Central memory CD8-positive, alpha-beta T cell (primary cell): ENCODE data around the gene PGA4.

ENCODE experiments used
- ATAC-seq: fragments of 150-1000 bp; cut with Tn5 transposase; replicated peaks from 2 replicates; pipeline ENCODE4 v1.10.0; 2022; ENCODE audit warnings: mild to moderate bottlenecking, moderate FRiP score, moderate number of reproducible peaks; ENCODE audit not compliant: poor library complexity, severe bottlenecking; ENCODE audit errors: extremely low read depth
- DNase-seq, 2 donors: peaks; one replicate each; pipeline ENCODE4 v3.0.0; 2021; ENCODE audit warnings: low spot score in 2 of 2
- H3K27ac Mint-ChIP-seq: one replicate; pipeline ENCODE4 v1.8.0; 2022; ENCODE audit warnings: low read depth, mild to moderate bottlenecking, moderate library complexity, mixed read lengths
- H3K27me3 Mint-ChIP-seq: one replicate; pipeline ENCODE4 v1.8.0; 2022; ENCODE audit warnings: mixed read lengths
- H3K36me3 Mint-ChIP-seq: one replicate; pipeline ENCODE4 v1.8.0; 2022; ENCODE audit warnings: mild to moderate bottlenecking, moderate library complexity, mixed read lengths; ENCODE audit not compliant: insufficient read depth
- H3K4me1 Mint-ChIP-seq: one replicate; pipeline ENCODE4 v1.8.0; 2022; ENCODE audit warnings: mixed read lengths
- H3K4me3 Mint-ChIP-seq: one replicate; pipeline ENCODE4 v1.8.0; 2022; ENCODE audit warnings: mild to moderate bottlenecking, moderate library complexity, mixed read lengths
- H3K9me3 Mint-ChIP-seq: one replicate; pipeline ENCODE4 v1.8.0; 2022; ENCODE audit warnings: mixed read lengths

PGA4 gene

DNA sequence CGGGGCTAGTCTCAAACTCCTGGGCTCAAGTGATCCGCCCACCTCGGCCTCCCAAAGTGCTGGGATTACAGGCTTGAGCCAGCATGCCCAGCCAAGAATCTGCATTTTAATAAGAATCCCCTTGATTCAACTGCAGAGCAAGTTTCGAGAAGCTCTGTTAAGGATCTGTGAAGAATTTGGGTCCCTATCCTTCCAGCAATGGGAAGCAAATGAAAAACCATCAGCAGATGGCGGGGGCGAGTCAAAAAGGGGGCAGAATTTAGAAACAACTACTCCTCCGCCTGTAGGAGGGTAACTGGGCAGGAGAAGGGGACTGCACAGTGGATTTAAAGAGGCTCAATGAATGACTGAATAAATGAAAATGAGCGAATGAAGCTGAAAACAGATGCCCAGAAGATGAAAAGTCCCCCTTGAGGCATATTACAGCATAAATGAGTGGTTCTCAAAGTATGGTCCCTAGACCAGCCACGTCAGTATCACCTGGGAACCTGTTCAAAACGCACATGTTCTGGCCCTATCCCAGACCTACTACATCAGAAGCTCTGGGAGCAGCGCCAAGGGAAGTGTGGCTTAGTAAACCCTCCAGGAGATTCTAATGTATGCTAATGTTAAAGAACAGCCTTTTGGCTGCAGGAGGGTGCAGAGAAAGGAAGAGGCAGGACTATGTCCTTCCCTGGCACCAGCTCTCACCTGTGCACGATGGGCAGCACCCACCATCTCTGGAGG, 58.0 kb downstream of the PGA4 start:
- peaks cover 10% of the 10 kb centered on the region for H3K27me3 Mint-ChIP-seq
- H3K4me3 Mint-ChIP-seq: no peak overlapping the region
- H3K36me3 Mint-ChIP-seq: no peaks in the 10 kb centered on the region
- DNase-seq: no peak
- peaks cover 5% of the 10 kb centered on the region for H3K9me3 Mint-ChIP-seq
- ATAC-seq: no peak
- peaks cover 5% of the 10 kb centered on the region for H3K4me1 Mint-ChIP-seq
- no peak overlapping the region for H3K27ac Mint-ChIP-seq

DNA sequence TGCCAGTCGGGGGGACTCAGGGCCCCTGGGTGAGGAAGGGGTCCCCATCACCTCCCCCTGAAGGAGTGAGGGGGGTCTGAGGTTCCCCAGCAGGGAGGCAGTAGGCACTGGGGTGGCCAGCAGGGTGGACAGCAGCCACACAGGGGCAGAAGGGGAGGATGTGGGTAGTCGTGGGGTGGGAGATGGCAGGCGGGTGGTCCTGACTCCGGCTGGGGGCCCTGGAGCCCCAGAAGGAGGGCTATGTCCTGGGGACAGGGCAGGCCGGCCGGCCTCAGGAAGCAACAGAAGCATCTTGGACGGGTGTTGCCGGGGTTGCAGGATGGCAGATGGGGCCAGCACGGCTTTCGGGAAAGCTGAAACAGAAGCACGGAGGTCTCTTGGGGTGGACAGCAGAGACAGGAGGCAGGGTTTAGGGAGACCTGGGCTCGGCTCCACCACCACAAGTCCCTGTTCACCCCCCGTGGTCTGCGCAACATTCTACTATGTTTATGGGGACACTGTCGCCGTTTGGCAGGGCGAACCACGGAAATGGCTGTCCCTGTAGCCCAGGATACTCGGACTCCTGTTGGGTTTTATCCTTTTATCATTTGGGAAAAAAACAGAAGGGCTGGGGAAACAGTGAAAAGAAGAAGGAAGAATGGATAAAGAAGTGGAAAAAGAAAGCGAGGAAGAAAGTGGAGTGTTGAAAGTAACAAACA, 58.9 kb downstream of the PGA4 start:
- peaks cover 5% of the 10 kb centered on the region for H3K4me1 Mint-ChIP-seq
- no peak overlapping the region for H3K4me3 Mint-ChIP-seq
- ATAC-seq: no peak
- H3K27ac Mint-ChIP-seq: no peak overlapping the region
- DNase-seq: no peak
- H3K27me3 Mint-ChIP-seq: peaks cover 10% of the 10 kb centered on the region
- peaks cover 5% of the 10 kb centered on the region for H3K9me3 Mint-ChIP-seq
- H3K36me3 Mint-ChIP-seq: no peaks in the 10 kb centered on the region
